BJ (cell line): ENCODE results near the gene MYO18B. TPM values are rescaled to one million over a fixed set of nuclear protein-coding genes. Genes with fewer than 3 reads are reported as not detected.
A peak's percentile ranks its signal among the peaks of the same experiment; 100 is the strongest.

Source experiments
- CTCF ChIA-PET: fragments of 350-600 bp; formaldehyde crosslinking; extraction: SDS; loops from one replicate; lab custom pipeline; 2021; ENCODE audit warnings: antibody characterized with exemption, inconsistent platforms; lab: Yijun Ruan, JAX
- POLR2A ChIA-PET: fragments of 300-600 bp; sonication (Branson Sonifier 250); formaldehyde crosslinking; extraction: SDS; loops from one replicate; lab custom pipeline; 2021; ENCODE audit warnings: antibody characterized with exemption; lab: Charles Lee
- DNase-seq: peaks from one replicate; pipeline ENCODE4 v3.0.0-alpha.2; 2011; ENCODE audit warnings: low read depth
- H3K27me3 ChIP-seq: 2 replicates; pipeline ENCODE4 v1.6.0; 2011; ENCODE audit warnings: low read length; ENCODE audit not compliant: control insufficient read depth, insufficient read depth
- H3K36me3 ChIP-seq: 2 replicates; pipeline ENCODE4 v1.5.1; 2011; ENCODE audit warnings: low read length; ENCODE audit not compliant: control insufficient read depth, insufficient read depth
- H3K4me3 ChIP-seq: 2 replicates; pipeline ENCODE4 v1.5.1; 2011; ENCODE audit warnings: low read depth, mild to moderate bottlenecking, control low read depth, low read length
- CTCF ChIP-seq: IDR thresholded peaks from 2 replicates; pipeline ENCODE4 v1.5.1; 2011; ENCODE audit warnings: low read depth, mild to moderate bottlenecking, control low read depth, inconsistent platforms, low read length, moderate library complexity; ENCODE audit not compliant: insufficient read depth
- polyA plus RNA-seq: library from polyadenylated mRNA; depleted of rRNA; stranded (reverse); fragments of >200 nt; gene quantifications from 2 replicates; pipeline ENCODE4 v1.2.3, GENCODE V29; 2011

MYO18B gene
- polyA plus RNA-seq, 1 experiment, result not detected

GRCh38 chr22:25760848-25761595, 19.0 kb downstream of the MYO18B start:
- H3K36me3 ChIP-seq, result no peaks in the 10 kb centered on the region
- CTCF ChIA-PET, result interaction anchor here (1.1 to 5.9 kb wide), 2 partner anchors 12 to 569 kb away, joined by 3 to 38 read pairs; no protein-coding TSS in a partner anchor
- no peaks in the 10 kb centered on the region for H3K27me3 ChIP-seq
- H3K4me3 ChIP-seq, result no peak overlapping the region
- no peak for DNase-seq
- POLR2A ChIA-PET, result no interaction called here
- no peak for TF ChIP-seq CTCF

GRCh38 chr22:25762147-25762546, 20.2 kb downstream of the MYO18B start:
- no peak for DNase-seq
- H3K36me3 ChIP-seq, result no peaks in the 10 kb centered on the region
- H3K27me3 ChIP-seq, result no peaks in the 10 kb centered on the region
- TF ChIP-seq CTCF, result no peak
- no peak overlapping the region for H3K4me3 ChIP-seq
- POLR2A ChIA-PET, result no interaction called here
- CTCF ChIA-PET, result interaction anchor here (0.6 to 5.9 kb wide), 4 partner anchors 11 to 560 kb away, joined by 3 to 38 read pairs (median 4); no protein-coding TSS in a partner anchor

GRCh38 chr22:25763239-25763777, 21.3 kb downstream of the MYO18B start:
- ChIA-PET CTCF (interaction anchor here (5.9 kb wide), 1 partner anchor 10 kb away, joined by 38 read pairs; no protein-coding TSS in a partner anchor), POLR2A (no interaction called here)
- no peak for DNase-seq
- Histone ChIP-seq H3K4me3 (no peak overlapping the region), H3K36me3 (no peaks in the 10 kb centered on the region), H3K27me3 (no peaks in the 10 kb centered on the region)
- TF ChIP-seq CTCF, result no peak

GRCh38 chr22:25764270-25765015, 22.5 kb downstream of the MYO18B start:
- TF ChIP-seq CTCF, result 0 out of 2 replicates have a peak, but pooled peaks have one; percentile 5
- ChIA-PET POLR2A (no interaction called here), CTCF (interaction anchor here (1.6 kb wide), 1 partner anchor 14 kb away, joined by 3 read pairs; no protein-coding TSS in a partner anchor)
- no peak for DNase-seq
- no peak overlapping the region for H3K4me3 ChIP-seq
- no peaks in the 10 kb centered on the region for H3K36me3 ChIP-seq
- H3K27me3 ChIP-seq, result no peaks in the 10 kb centered on the region

- Histone ChIP-seq H3K27me3 (no peaks in the 10 kb centered on the region), H3K4me3 (no peak overlapping the region), H3K36me3 (no peaks in the 10 kb centered on the region)
- CTCF ChIA-PET, result interaction anchor here (1.3 to 1.6 kb wide), 2 partner anchors 10 to 14 kb away, joined by 3 read pairs; no protein-coding TSS in a partner anchor
- no peak for TF ChIP-seq CTCF
- no peak for DNase-seq
- POLR2A ChIA-PET, result no interaction called here
Measured at GRCh38 chr22:25765016-25765367, 23.0 kb downstream of the MYO18B start.
